Keratinocyte (primary cell): Measurements from ENCODE around the gene YWHAH. TPM values are rescaled to one million over a fixed set of nuclear protein-coding genes. Genes with fewer than 3 reads are reported as not detected.
A peak's percentile ranks its signal among the peaks of the same experiment; 100 is the strongest.

ENCODE experiments used
- DNase-seq: peaks from one replicate; pipeline ENCODE4 v3.0.0-alpha.2; 2011; ENCODE audit warnings: low read depth, missing footprints, low spot score
- FAIRE-seq: peaks from 2 replicates; lab custom pipeline; 2011; peaks lifted over from hg19 to GRCh38; lab: Jason Lieb, UNC
- H2AFZ ChIP-seq: 2 replicates; pipeline ENCODE4 v1.6.0; 2012; ENCODE audit warnings: low read length, control low read depth, inconsistent platforms; ENCODE audit not compliant: control insufficient read depth
- H3K27ac ChIP-seq: 2 replicates; pipeline ENCODE4 v1.5.1; 2011; ENCODE audit warnings: low read length; ENCODE audit not compliant: control insufficient read depth, insufficient read depth
- H3K27me3 ChIP-seq: 3 replicates; pipeline ENCODE4 v1.6.0; 2011; ENCODE audit warnings: low read length; ENCODE audit not compliant: control insufficient read depth, insufficient read depth; ENCODE audit errors: extremely low read depth
- H3K36me3 ChIP-seq, 2 experiments: 2 replicates in 1 of 2; 3 replicates in 1 of 2; pipeline ENCODE4 v1.5.1; 2011; ENCODE audit warnings: low read length in 2 of 2, mild to moderate bottlenecking in 1 of 2; ENCODE audit not compliant: control insufficient read depth in 2 of 2, insufficient read depth in 2 of 2; ENCODE audit errors: extremely low read depth in 1 of 2
- H3K4me1 ChIP-seq: 3 replicates; pipeline ENCODE4 v1.5.1; 2011; ENCODE audit warnings: low read length; ENCODE audit not compliant: control insufficient read depth, insufficient read depth; ENCODE audit errors: extremely low read depth
- H3K4me2 ChIP-seq: 3 replicates; pipeline ENCODE4 v1.6.0; 2011; ENCODE audit warnings: low read depth, low read length; ENCODE audit not compliant: control insufficient read depth, insufficient read depth; ENCODE audit errors: extremely low read depth
- H3K4me3 ChIP-seq, 3 experiments: fragments of 200-600 bp in 1 of 3; sonication (generic) in 1 of 3; 2 replicates in 2 of 3; 3 replicates in 1 of 3; pipeline ENCODE4 v1.5.1; 2011 to 2016; ENCODE audit warnings: low read length in 3 of 3, mild to moderate bottlenecking in 3 of 3, control low read depth in 2 of 3, inconsistent platforms in 1 of 3, low read depth in 1 of 3, mixed read lengths in 1 of 3, mixed run types in 1 of 3, moderate library complexity in 1 of 3; ENCODE audit not compliant: control insufficient read depth in 2 of 3, insufficient read depth in 2 of 3; ENCODE audit errors: extremely low read depth in 1 of 3
- H3K79me2 ChIP-seq: 2 replicates; pipeline ENCODE4 v1.6.0; 2012; ENCODE audit warnings: low read length; ENCODE audit not compliant: control insufficient read depth, insufficient read depth
- H3K9ac ChIP-seq: 3 replicates; pipeline ENCODE4 v1.6.0; 2011; ENCODE audit warnings: low read length; ENCODE audit not compliant: control insufficient read depth, insufficient read depth; ENCODE audit errors: extremely low read depth
- H3K9me1 ChIP-seq: 3 replicates; pipeline ENCODE4 v1.6.0; 2011; ENCODE audit warnings: low read length; ENCODE audit not compliant: control insufficient read depth, insufficient read depth; ENCODE audit errors: extremely low read depth
- H3K9me3 ChIP-seq: 2 replicates; pipeline ENCODE4 v1.5.1; 2012; ENCODE audit warnings: low read depth, low read length; ENCODE audit not compliant: control insufficient read depth
- H4K20me1 ChIP-seq: 3 replicates; pipeline ENCODE4 v1.6.0; 2011; ENCODE audit warnings: low read length; ENCODE audit not compliant: control insufficient read depth, insufficient read depth; ENCODE audit errors: extremely low read depth
- EZH2 ChIP-seq: IDR thresholded peaks from one replicate; pipeline ENCODE4 v1.6.1; 2012; ENCODE audit warnings: inconsistent platforms, mild to moderate bottlenecking, low read length, moderate library complexity
- dilution Hi-C: fragments of 300-500 bp; cut with MboI; formaldehyde crosslinking; loops from one replicate; pipeline ENCODE4 v1.7.0; 2020; ENCODE audit warnings: low sequenced_read_pairs; ENCODE audit not compliant: extremely low pct_ligation_motif_present
- polyA plus RNA-seq, 5 experiments: library from polyadenylated mRNA; depleted of rRNA in 3 of 5; stranded (reverse) in 3 of 5; stranded (forward) in 1 of 5; unstranded in 1 of 5; fragments of >200 nt; gene quantifications; 1 replicate in 1 of 5; 2 replicates in 3 of 5; 3 replicates in 1 of 5; pipeline versions ENCODE4 v1.2.1 to v1.2.3, GENCODE V29; 2011 to 2012; ENCODE audit warnings: missing spikeins in 2 of 5, low read depth in 1 of 5, low replicate concordance in 1 of 5
- TF ChIP-seq, protein P1 (sequence below), 3 experiments: IDR thresholded peaks in 1 of 3; conservative IDR thresholded peaks in 1 of 3; optimal IDR thresholded peaks in 1 of 3; 2 replicates in 2 of 3; 3 replicates in 1 of 3; pipeline versions ENCODE3 to v1.5.1; 2011; ENCODE audit warnings: low read length in 3 of 3, mild to moderate bottlenecking in 3 of 3, moderate library complexity in 2 of 3, control low read depth in 1 of 3, inconsistent platforms in 1 of 3; ENCODE audit not compliant: insufficient read depth in 2 of 3; ENCODE audit errors: extremely low read depth in 1 of 3

YWHAH gene
- polyA plus RNA-seq, 1 donor (not counting 4 experiments of a cell fraction or from before 2014, with no cell fraction given): 108 TPM

DNA sequence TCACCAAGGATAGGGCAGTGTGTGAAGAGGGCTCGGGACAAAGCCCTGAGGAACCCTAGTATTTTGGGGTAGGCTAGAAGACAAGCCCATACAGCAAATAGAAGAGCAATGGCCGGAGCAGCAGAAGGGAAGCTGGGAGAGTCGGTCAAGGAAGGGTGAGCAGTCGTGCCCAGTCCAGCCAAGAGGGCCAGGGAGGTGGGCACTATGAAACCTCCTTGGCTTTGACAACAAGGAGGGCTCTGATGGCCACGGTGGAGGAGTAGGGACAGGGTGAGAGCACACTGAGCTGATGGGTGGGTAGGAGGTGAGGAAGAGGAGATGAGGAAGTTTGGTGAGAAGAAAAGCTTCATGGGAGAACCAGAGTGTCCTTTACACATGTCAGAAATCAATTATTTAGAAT, 2.2 kb upstream of the YWHAH start:
- TF ChIP-seq, protein P1, sequence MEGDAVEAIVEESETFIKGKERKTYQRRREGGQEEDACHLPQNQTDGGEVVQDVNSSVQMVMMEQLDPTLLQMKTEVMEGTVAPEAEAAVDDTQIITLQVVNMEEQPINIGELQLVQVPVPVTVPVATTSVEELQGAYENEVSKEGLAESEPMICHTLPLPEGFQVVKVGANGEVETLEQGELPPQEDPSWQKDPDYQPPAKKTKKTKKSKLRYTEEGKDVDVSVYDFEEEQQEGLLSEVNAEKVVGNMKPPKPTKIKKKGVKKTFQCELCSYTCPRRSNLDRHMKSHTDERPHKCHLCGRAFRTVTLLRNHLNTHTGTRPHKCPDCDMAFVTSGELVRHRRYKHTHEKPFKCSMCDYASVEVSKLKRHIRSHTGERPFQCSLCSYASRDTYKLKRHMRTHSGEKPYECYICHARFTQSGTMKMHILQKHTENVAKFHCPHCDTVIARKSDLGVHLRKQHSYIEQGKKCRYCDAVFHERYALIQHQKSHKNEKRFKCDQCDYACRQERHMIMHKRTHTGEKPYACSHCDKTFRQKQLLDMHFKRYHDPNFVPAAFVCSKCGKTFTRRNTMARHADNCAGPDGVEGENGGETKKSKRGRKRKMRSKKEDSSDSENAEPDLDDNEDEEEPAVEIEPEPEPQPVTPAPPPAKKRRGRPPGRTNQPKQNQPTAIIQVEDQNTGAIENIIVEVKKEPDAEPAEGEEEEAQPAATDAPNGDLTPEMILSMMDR (optimal IDR thresholded peaks at IDR 0.05 in 1 of 3, IDR thresholded peaks at IDR 0.05 in 1 of 3, conservative IDR thresholded peaks at IDR 0.05 in 1 of 3; ENCODE audit: extremely low read depth in 1 of 3, insufficient read depth in 2 of 3, low read length in 3 of 3): no peak
- TF ChIP-seq EZH2: no peak
- Histone ChIP-seq H3K27ac (no peak overlapping the region), H3K27me3 (no peaks in the 10 kb centered on the region), H3K9me1 (no peaks in the 10 kb centered on the region), H3K4me2 (no peak overlapping the region), H3K79me2 (peaks cover 27% of the 10 kb centered on the region), H3K9ac (no peak overlapping the region), H3K4me1 (peaks cover 21% of the 10 kb centered on the region), H3K9me3 (no peaks in the 10 kb centered on the region), H4K20me1 (peaks cover 6% of the 10 kb centered on the region), H2AFZ (no peak overlapping the region), H3K4me3 (no peak overlapping the region), H3K36me3 (peaks cover 0 to 12% of the 10 kb centered on the region in 2 experiments)
- dilution Hi-C loops: no loop called here
- no peak for DNase-seq
- no peak for FAIRE-seq

- TF ChIP-seq EZH2: no peak
- DNase-seq (no peak), FAIRE-seq (no peak)
- dilution Hi-C loops: no loop called here
- Histone ChIP-seq H3K36me3 (peaks cover 6 to 22% of the 10 kb centered on the region in 2 experiments), H3K9me3 (no peaks in the 10 kb centered on the region), H3K9me1 (no peaks in the 10 kb centered on the region), H3K4me2 (peak overlapping the region; percentile 90), H3K79me2 (peaks cover 40% of the 10 kb centered on the region), H3K4me1 (peaks cover 27% of the 10 kb centered on the region), H3K9ac (peak overlapping the region; percentile 83), H3K27me3 (no peaks in the 10 kb centered on the region), H3K4me3 (peak overlapping the region; percentile 62 to 94 (median 71)), H2AFZ (peak overlapping the region; percentile 97), H3K27ac (peak overlapping the region; percentile 81), H4K20me1 (peaks cover 16% of the 10 kb centered on the region)
These were observed 943 bp upstream of the YWHAH start for GRCh38 chr22:31943206-31943977.
